Mesendoderm (in vitro differentiated cells): ENCODE data around the gene TBX5.
A peak's percentile ranks its signal among the peaks of the same experiment; 100 is the strongest.

Source experiments
- DNase-seq: peaks from one replicate; pipeline ENCODE4 v3.0.0; 2013
- H2AK5ac ChIP-seq: 2 replicates; pipeline ENCODE4 v1.6.1; 2013; ENCODE audit warnings: low read length, inconsistent platforms
- H2BK120ac ChIP-seq: 2 replicates; pipeline ENCODE4 v1.6.1; 2013; ENCODE audit warnings: low read depth, mild to moderate bottlenecking, low read length, moderate library complexity, mixed read lengths
- H2BK15ac ChIP-seq: replicated peaks from 2 replicates; pipeline ENCODE4 v1.6.1; 2013; ENCODE audit warnings: low read depth, mild to moderate bottlenecking, moderate library complexity
- H2BK5ac ChIP-seq: 2 replicates; pipeline ENCODE4 v1.6.1; 2013; ENCODE audit warnings: low read length, inconsistent platforms
- H3K18ac ChIP-seq: 2 replicates; pipeline ENCODE4 v1.6.1; 2013; ENCODE audit warnings: mild to moderate bottlenecking, low read length, mixed read lengths
- H3K23ac ChIP-seq: one replicate; pipeline ENCODE4 v1.6.1; 2013; ENCODE audit warnings: low read length
- H3K27ac ChIP-seq: 2 replicates; pipeline ENCODE4 v1.5.1; 2013; ENCODE audit warnings: low read depth, mild to moderate bottlenecking, inconsistent platforms, low read length, moderate library complexity
- H3K27me3 ChIP-seq: 2 replicates; pipeline ENCODE4 v1.6.1; 2013; ENCODE audit warnings: low read length, control low read depth, mild to moderate bottlenecking, inconsistent platforms; ENCODE audit not compliant: insufficient read depth, poor library complexity
- H3K36me3 ChIP-seq: 2 replicates; pipeline ENCODE4 v1.6.1; 2013; ENCODE audit warnings: low read length, inconsistent platforms; ENCODE audit not compliant: control insufficient read depth, insufficient read depth
- H3K4ac ChIP-seq: one replicate; pipeline ENCODE4 v1.6.1; 2013; ENCODE audit warnings: low read depth, mild to moderate bottlenecking, low read length, moderate library complexity
- H3K4me1 ChIP-seq: 2 replicates; pipeline ENCODE4 v1.6.1; 2013; ENCODE audit warnings: low read depth, low read length, inconsistent platforms; ENCODE audit not compliant: control insufficient read depth
- H3K4me2 ChIP-seq: 2 replicates; pipeline ENCODE4 v1.6.1; 2013; ENCODE audit warnings: low read length
- H3K4me3 ChIP-seq: 2 replicates; pipeline ENCODE4 v1.5.1; 2013; ENCODE audit warnings: mild to moderate bottlenecking, low read length
- H3K56ac ChIP-seq: one replicate; pipeline ENCODE4 v1.6.1; 2013; ENCODE audit warnings: low read length
- H3K79me1 ChIP-seq: 2 replicates; pipeline ENCODE4 v1.6.1; 2013; ENCODE audit warnings: low read length, inconsistent platforms
- H3K79me2 ChIP-seq: 2 replicates; pipeline ENCODE4 v1.6.1; 2013; ENCODE audit warnings: mild to moderate bottlenecking, low read length; ENCODE audit not compliant: control insufficient read depth, insufficient read depth
- H3K9ac ChIP-seq: 2 replicates; pipeline ENCODE4 v1.6.1; 2013; ENCODE audit warnings: low read length, inconsistent platforms
- H4K5ac ChIP-seq: one replicate; pipeline ENCODE4 v1.6.1; 2013; ENCODE audit warnings: low read length
- H4K8ac ChIP-seq: one replicate; pipeline ENCODE4 v1.6.1; 2013; ENCODE audit warnings: low read depth, mild to moderate bottlenecking, control low read depth, low read length, moderate library complexity
- WGBS: extraction: QIAGEN DNeasy Blood & Tissue Kit; methylation state at CpG from one replicate; pipeline ENCODE4 v1.1.7; 2013; ENCODE audit warnings: low lambda C conversion rate, missing lambda C conversion rate; ENCODE audit not compliant: insufficient coverage; ENCODE audit errors: extremely low coverage; 5-methylcytosine and 5-hydroxymethylcytosine counted together

Gene TBX5

DNA sequence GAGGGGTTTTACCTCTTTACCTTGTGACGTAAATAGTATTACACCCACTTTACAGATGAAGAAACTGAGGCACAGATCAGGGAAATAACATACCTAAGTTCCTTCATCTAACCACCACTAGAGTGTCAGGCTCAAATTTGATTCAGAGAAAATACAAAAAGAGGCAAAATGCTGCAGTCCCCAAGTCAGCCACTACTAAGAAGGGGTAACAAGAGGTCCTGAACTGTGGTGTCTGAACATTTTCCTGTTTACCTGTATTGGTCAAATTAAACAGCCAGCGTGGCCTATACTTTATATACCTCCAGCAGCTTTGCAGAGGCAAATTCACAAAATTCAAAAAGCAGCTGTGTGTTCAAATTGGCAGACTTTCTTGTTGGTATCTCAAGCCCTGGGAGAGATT is 92.0 kb downstream of the TBX5 start:
- Histone ChIP-seq H3K27me3 (no peaks in the 10 kb centered on the region), H3K4me2 (no peak overlapping the region), H3K36me3 (no peaks in the 10 kb centered on the region), H3K4me3 (no peak overlapping the region), H3K56ac (no peak overlapping the region), H2AK5ac (no peak overlapping the region), H3K4ac (no peak overlapping the region), H4K8ac (no peak overlapping the region), H3K9ac (no peak overlapping the region), H3K23ac (no peak overlapping the region), H3K79me1 (no peaks in the 10 kb centered on the region), H4K5ac (no peak overlapping the region), H3K27ac (no peak overlapping the region), H3K18ac (no peak overlapping the region), H2BK120ac (no peak overlapping the region), H2BK5ac (no peak overlapping the region), H2BK15ac (no peak overlapping the region), H3K4me1 (no peaks in the 10 kb centered on the region), H3K79me2 (no peaks in the 10 kb centered on the region)
- peak; percentile 42 for DNase-seq
- no CpG with 5 or more reads among the region's 2 CpGs for WGBS

DNA sequence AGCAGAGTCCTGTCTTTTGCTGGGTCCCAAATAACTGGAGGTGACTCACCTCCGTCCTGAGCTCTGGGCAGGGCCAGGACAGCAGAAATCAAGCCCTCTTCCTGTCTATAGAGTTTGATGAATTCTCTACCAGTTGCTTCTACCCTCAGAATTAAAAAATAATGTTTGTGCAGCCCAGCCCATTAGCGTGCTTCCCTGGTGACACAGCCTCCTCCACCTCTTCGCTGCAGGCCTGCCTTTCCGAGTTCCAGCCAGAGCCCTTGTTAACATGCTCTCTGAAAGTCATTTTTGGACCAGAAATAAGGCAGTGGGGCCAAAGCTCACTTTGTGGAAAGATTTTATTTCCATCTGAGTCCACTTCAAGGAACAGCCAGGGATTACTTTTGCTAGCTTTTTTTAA is 94.0 kb downstream of the TBX5 start:
- no peaks in the 10 kb centered on the region for H3K36me3 ChIP-seq
- H3K4me3 ChIP-seq: no peak overlapping the region
- H3K18ac ChIP-seq: no peak overlapping the region
- DNase-seq: no peak
- no peak overlapping the region for H3K56ac ChIP-seq
- H2BK15ac ChIP-seq: no peak overlapping the region
- H3K27ac ChIP-seq: no peak overlapping the region
- H2BK120ac ChIP-seq: no peak overlapping the region
- no peak overlapping the region for H4K5ac ChIP-seq
- H3K9ac ChIP-seq: no peak overlapping the region
- H3K23ac ChIP-seq: no peak overlapping the region
- no peaks in the 10 kb centered on the region for H3K27me3 ChIP-seq
- no peaks in the 10 kb centered on the region for H3K79me2 ChIP-seq
- no peak overlapping the region for H2AK5ac ChIP-seq
- H2BK5ac ChIP-seq: no peak overlapping the region
- H3K4me2 ChIP-seq: no peak overlapping the region
- H4K8ac ChIP-seq: no peak overlapping the region
- H3K4me1 ChIP-seq: no peaks in the 10 kb centered on the region
- no peaks in the 10 kb centered on the region for H3K79me1 ChIP-seq
- no peak overlapping the region for H3K4ac ChIP-seq
- no CpG with 5 or more reads among the region's 4 CpGs for WGBS

DNA sequence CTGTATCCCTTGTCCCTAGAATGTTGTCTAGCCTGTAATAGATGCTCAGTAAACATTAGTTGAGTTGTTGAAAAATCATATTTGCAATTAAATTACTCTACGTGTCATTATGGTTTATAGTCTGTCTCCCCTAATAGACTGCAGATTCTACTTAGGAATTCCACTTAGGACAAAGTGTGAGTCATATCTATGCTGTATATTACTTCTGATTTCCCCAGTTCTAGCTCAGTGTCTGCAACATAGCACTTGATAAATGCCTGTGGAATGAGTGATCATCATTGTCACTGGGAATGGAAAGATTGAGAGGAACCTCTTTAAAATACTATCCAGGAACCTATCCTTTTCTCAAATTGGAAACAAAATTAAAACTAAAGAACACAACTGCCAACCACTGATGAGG is 99.3 kb downstream of the TBX5 start:
- WGBS: no CpG with 5 or more reads among the region's 1 CpG
- no peak overlapping the region for H4K8ac ChIP-seq
- no peak overlapping the region for H3K27ac ChIP-seq
- H3K4ac ChIP-seq: no peak overlapping the region
- no peaks in the 10 kb centered on the region for H3K79me2 ChIP-seq
- no peak overlapping the region for H3K23ac ChIP-seq
- H3K9ac ChIP-seq: no peak overlapping the region
- no peak overlapping the region for H4K5ac ChIP-seq
- H3K56ac ChIP-seq: no peak overlapping the region
- H3K4me1 ChIP-seq: no peaks in the 10 kb centered on the region
- no peak overlapping the region for H2BK15ac ChIP-seq
- no peak overlapping the region for H3K4me2 ChIP-seq
- H3K4me3 ChIP-seq: no peak overlapping the region
- H3K79me1 ChIP-seq: no peaks in the 10 kb centered on the region
- no peak overlapping the region for H2BK5ac ChIP-seq
- H3K36me3 ChIP-seq: no peaks in the 10 kb centered on the region
- no peak for DNase-seq
- H2AK5ac ChIP-seq: no peak overlapping the region
- H2BK120ac ChIP-seq: no peak overlapping the region
- H3K27me3 ChIP-seq: no peaks in the 10 kb centered on the region
- H3K18ac ChIP-seq: no peak overlapping the region

DNA sequence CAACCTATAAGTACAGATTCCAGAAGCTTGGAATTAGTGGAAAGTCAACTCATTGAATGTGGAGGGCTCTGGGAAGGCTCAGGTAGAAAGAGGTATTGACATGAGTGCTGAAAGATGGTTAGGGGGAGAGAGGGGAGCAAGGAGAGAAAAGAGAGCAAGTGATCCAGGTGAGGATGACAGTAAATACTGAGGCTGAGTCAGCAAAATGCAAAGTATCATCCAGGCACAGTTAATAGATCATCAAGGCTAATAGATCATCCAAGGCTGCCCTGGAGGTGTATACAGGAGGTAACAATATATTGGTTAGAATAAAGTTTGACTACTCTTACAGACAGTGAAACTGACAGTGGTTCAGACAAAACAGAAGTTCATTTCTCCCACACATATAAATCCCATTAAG is 100.5 kb downstream of the TBX5 start:
- Histone ChIP-seq H4K5ac (no peak overlapping the region), H3K23ac (no peak overlapping the region), H4K8ac (no peak overlapping the region), H3K4me1 (no peaks in the 10 kb centered on the region), H3K27ac (no peak overlapping the region), H3K4me2 (no peak overlapping the region), H3K9ac (no peak overlapping the region), H2BK120ac (no peak overlapping the region), H2BK5ac (no peak overlapping the region), H3K18ac (no peak overlapping the region), H3K4me3 (no peak overlapping the region), H3K56ac (no peak overlapping the region), H3K79me1 (no peaks in the 10 kb centered on the region), H3K27me3 (no peaks in the 10 kb centered on the region), H3K79me2 (no peaks in the 10 kb centered on the region), H3K36me3 (no peaks in the 10 kb centered on the region), H2AK5ac (no peak overlapping the region), H2BK15ac (no peak overlapping the region), H3K4ac (no peak overlapping the region)
- DNase-seq: no peak
